HG02981 (cell line): ENCODE measurements around the gene NFATC3.

ENCODE experiments used
- ATAC-seq: cut with Tn5 transposase; IDR thresholded peaks from one replicate; pipeline ENCODE4 v1.9.1; 2021; ENCODE audit warnings: mild to moderate bottlenecking, moderate library complexity; ENCODE audit not compliant: unreplicated experiment

Gene NFATC3

GRCh38 chr16:68085259-68086071, at the start of gene NFATC3:
NFATC3 (plus strand) TSS chr16:68085370; CDS start chr16:68085682, 312 bp downstream.
- peak; percentile 58 for ATAC-seq

GRCh38 chr16:68037841-68038597, 47.2 kb upstream of the NFATC3 start:
- no peak for ATAC-seq

GRCh38 chr16:68040506-68041288, 44.5 kb upstream of the NFATC3 start:
- ATAC-seq: peak; percentile 74

- ATAC-seq: no peak
Measured at GRCh38 chr16:68041783-68042182, 43.4 kb upstream of the NFATC3 start.

- no peak for ATAC-seq
Measured at GRCh38 chr16:68046106-68046505, 39.1 kb upstream of the NFATC3 start.

- no peak for ATAC-seq
Measured at GRCh38 chr16:68047987-68048386, 37.2 kb upstream of the NFATC3 start.

GRCh38 chr16:68049449-68049848, 35.7 kb upstream of the NFATC3 start:
- no peak for ATAC-seq

- ATAC-seq: no peak
Measured at GRCh38 chr16:68055395-68055794, 29.8 kb upstream of the NFATC3 start.

GRCh38 chr16:68059804-68060203, 25.4 kb upstream of the NFATC3 start:
- no peak for ATAC-seq

GRCh38 chr16:68061396-68061795, 23.8 kb upstream of the NFATC3 start:
- no peak for ATAC-seq

GRCh38 chr16:68062910-68063393, 22.2 kb upstream of the NFATC3 start:
- ATAC-seq: no peak

- no peak for ATAC-seq
Measured at GRCh38 chr16:68064791-68065365, 20.3 kb upstream of the NFATC3 start.

GRCh38 chr16:68065716-68066305, 19.4 kb upstream of the NFATC3 start:
- no peak for ATAC-seq

GRCh38 chr16:68066763-68067162, 18.4 kb upstream of the NFATC3 start:
- ATAC-seq: no peak

GRCh38 chr16:68068926-68069325, 16.2 kb upstream of the NFATC3 start:
- ATAC-seq: no peak

- no peak for ATAC-seq
Measured at GRCh38 chr16:68069511-68070248, 15.5 kb upstream of the NFATC3 start.

- ATAC-seq: peak; percentile 22
Measured at GRCh38 chr16:68070249-68070730, 14.9 kb upstream of the NFATC3 start.

- ATAC-seq: peak; percentile 25
Measured at GRCh38 chr16:68070806-68071517, 14.2 kb upstream of the NFATC3 start.

GRCh38 chr16:68071518-68071901, 13.7 kb upstream of the NFATC3 start:
- no peak for ATAC-seq
